HepG2 (cell line): ENCODE results near the gene PLAGL2. TPM values are rescaled to one million over a fixed set of nuclear protein-coding genes. Genes with fewer than 3 reads are reported as not detected.
A peak's percentile ranks its signal among the peaks of the same experiment; 100 is the strongest.

Source experiments
- BRD4 ChIP-seq: sonication (generic); formaldehyde crosslinking; IDR thresholded peaks from 2 replicates; pipeline ENCODE4 v1.4.0; 2020; ENCODE audit warnings: missing genetic modification reagents
- HMG20A ChIP-seq: IDR thresholded peaks from 2 replicates; pipeline ENCODE4 v1.6.1; 2016; ENCODE audit warnings: borderline replicate concordance
- MED8 ChIP-seq: sonication (generic); formaldehyde crosslinking; IDR thresholded peaks from 2 replicates; pipeline ENCODE4 v1.8.1; 2023; ENCODE audit warnings: mild to moderate bottlenecking, missing genetic modification reagents; ENCODE audit not compliant: insufficient replicate concordance
- NPAS2 ChIP-seq: sonication (generic); formaldehyde crosslinking; IDR thresholded peaks from 2 replicates; pipeline ENCODE4 v1.8.0; 2022; ENCODE audit warnings: mild to moderate bottlenecking, missing genetic modification reagents, borderline replicate concordance
- PTBP1 ChIP-seq: fragments of 200-400 bp; formaldehyde crosslinking; IDR thresholded peaks from 2 replicates; pipeline ENCODE4 v1.6.1; 2018; ENCODE audit warnings: low read length, low read depth; ENCODE audit not compliant: poor library complexity, severe bottlenecking
- REPIN1 ChIP-seq: sonication (generic); formaldehyde crosslinking; IDR thresholded peaks from 2 replicates; pipeline ENCODE4 v1.8.0; 2022; ENCODE audit warnings: missing genetic modification reagents, low read depth, mild to moderate bottlenecking, borderline replicate concordance
- SETDB1 ChIP-seq: sonication (generic); formaldehyde crosslinking; IDR thresholded peaks from 2 replicates; pipeline ENCODE4 v1.5.1; 2020; ENCODE audit warnings: missing genetic modification reagents, mild to moderate bottlenecking, borderline replicate concordance
- TAF15 ChIP-seq: fragments of 200-400 bp; formaldehyde crosslinking; IDR thresholded peaks from one replicate; pipeline ENCODE4 v1.6.1; 2018; ENCODE audit warnings: mild to moderate bottlenecking, low read depth, low read length; ENCODE audit not compliant: poor library complexity, severe bottlenecking
- TCF7L2 ChIP-seq: IDR thresholded peaks from 2 replicates; pipeline ENCODE4 v1.6.1; 2011; ENCODE audit warnings: mild to moderate bottlenecking, low read depth, low read length, moderate library complexity
- TGIF2 ChIP-seq: IDR thresholded peaks from 2 replicates; pipeline ENCODE4 v1.6.1; 2016; ENCODE audit warnings: control low read depth, missing compliant biosample characterization
- TOPORS ChIP-seq: sonication (generic); formaldehyde crosslinking; IDR thresholded peaks from 2 replicates; pipeline ENCODE4 v1.8.0; 2023; ENCODE audit warnings: mild to moderate bottlenecking, missing genetic modification reagents
- ZNF24 ChIP-seq: fragments of 450-650 bp; IDR thresholded peaks from 2 replicates; pipeline ENCODE4 v1.6.1; 2017; ENCODE audit warnings: antibody characterized with exemption, mild to moderate bottlenecking
- ZNF432 ChIP-seq: sonication (generic); formaldehyde crosslinking; IDR thresholded peaks from 2 replicates; pipeline ENCODE4 v1.5.0; 2020; ENCODE audit warnings: missing genetic modification reagents, mild to moderate bottlenecking, borderline replicate concordance
- ZNF546 ChIP-seq: sonication (generic); formaldehyde crosslinking; conservative IDR thresholded peaks from 2 replicates; pipeline ENCODE4 v1.8.1; 2023; ENCODE audit warnings: mild to moderate bottlenecking, missing genetic modification reagents
- ZNF639 ChIP-seq: conservative IDR thresholded peaks from 2 replicates; pipeline ENCODE4 v1.6.1; 2018; ENCODE audit warnings: missing genetic modification reagents
- ZNF709 ChIP-seq: sonication (generic); formaldehyde crosslinking; IDR thresholded peaks from 2 replicates; pipeline ENCODE4 v1.5.0; 2020; ENCODE audit warnings: mild to moderate bottlenecking, missing genetic modification reagents
- ZNF792 ChIP-seq: IDR thresholded peaks from 2 replicates; pipeline ENCODE4 v1.6.1; 2016
- polyA plus RNA-seq, 8 experiments: library from polyadenylated mRNA; depleted of rRNA in 3 of 8; stranded (reverse) in 7 of 8; unstranded in 1 of 8; fragments of >200 nt; fragmentation: Illumina TruSeq in 4 of 8; extraction: Trizol in 4 of 8; gene quantifications; 2 replicates each; pipeline versions ENCODE4 v1.2.1 to v1.2.3, GENCODE V29; 2011 to 2016; ENCODE audit warnings: low read depth in 4 of 8, missing spikeins in 1 of 8, mixed read lengths in 1 of 8; ENCODE audit not compliant: insufficient read depth in 1 of 8
- total RNA-seq, 5 experiments: library from RNA; depleted of rRNA; stranded (reverse); fragments of >200 nt; fragmentation: Illumina TruSeq; extraction: Trizol; gene quantifications; 2 replicates each; pipeline ENCODE4 v1.2.3, GENCODE V29; 2016; ENCODE audit warnings: low read depth in 1 of 5
- TF ChIP-seq, protein P1 (sequence below): sonication (generic); formaldehyde crosslinking; IDR thresholded peaks from 2 replicates; pipeline ENCODE4 v1.4.0; 2020; ENCODE audit warnings: missing genetic modification reagents
- TF ChIP-seq, protein P2 (sequence below): sonication (generic); formaldehyde crosslinking; IDR thresholded peaks from 2 replicates; pipeline ENCODE4 v1.5.1; 2020; ENCODE audit warnings: mild to moderate bottlenecking, missing genetic modification reagents, moderate library complexity
- TF ChIP-seq, protein P3 (sequence below): sonication (generic); formaldehyde crosslinking; IDR thresholded peaks from 2 replicates; pipeline ENCODE4 v1.4.0; 2020; ENCODE audit warnings: missing genetic modification reagents
- TF ChIP-seq, protein P4 (sequence below): sonication (generic); formaldehyde crosslinking; conservative IDR thresholded peaks from 2 replicates; pipeline ENCODE4 v1.4.0; 2020; ENCODE audit warnings: missing genetic modification reagents

The PLAGL2 gene
- total and polyA plus RNA-seq, 2 of the 13 experiments (the other 11 are each of a cell fraction or from before 2014, with no cell fraction given) = 15.2 to 15.3 TPM

- TF ChIP-seq, protein P1, sequence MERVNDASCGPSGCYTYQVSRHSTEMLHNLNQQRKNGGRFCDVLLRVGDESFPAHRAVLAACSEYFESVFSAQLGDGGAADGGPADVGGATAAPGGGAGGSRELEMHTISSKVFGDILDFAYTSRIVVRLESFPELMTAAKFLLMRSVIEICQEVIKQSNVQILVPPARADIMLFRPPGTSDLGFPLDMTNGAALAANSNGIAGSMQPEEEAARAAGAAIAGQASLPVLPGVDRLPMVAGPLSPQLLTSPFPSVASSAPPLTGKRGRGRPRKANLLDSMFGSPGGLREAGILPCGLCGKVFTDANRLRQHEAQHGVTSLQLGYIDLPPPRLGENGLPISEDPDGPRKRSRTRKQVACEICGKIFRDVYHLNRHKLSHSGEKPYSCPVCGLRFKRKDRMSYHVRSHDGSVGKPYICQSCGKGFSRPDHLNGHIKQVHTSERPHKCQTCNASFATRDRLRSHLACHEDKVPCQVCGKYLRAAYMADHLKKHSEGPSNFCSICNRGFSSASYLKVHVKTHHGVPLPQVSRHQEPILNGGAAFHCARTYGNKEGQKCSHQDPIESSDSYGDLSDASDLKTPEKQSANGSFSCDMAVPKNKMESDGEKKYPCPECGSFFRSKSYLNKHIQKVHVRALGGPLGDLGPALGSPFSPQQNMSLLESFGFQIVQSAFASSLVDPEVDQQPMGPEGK (CRISPR knock-in tag) = peak; percentile 54
- TF ChIP-seq TCF7L2 (no peak), TAF15 (peak; percentile 23), ZNF792 (peak; percentile 15; the same call in 1 of the 2 replicates), HMG20A (CRISPR knock-in tag) (no peak), ZNF709 (CRISPR knock-in tag) (peak; percentile 77), MED8 (peak; percentile 10), PTBP1 (peak; percentile 95), TGIF2 (CRISPR knock-in tag) (no peak; the same call in 1 of the 2 replicates), ZNF432 (CRISPR knock-in tag) (no peak), ZNF639 (CRISPR knock-in tag) (peak; percentile 99), SETDB1 (no peak), NPAS2 (CRISPR knock-in tag) (no peak), REPIN1 (CRISPR knock-in tag) (no peak), ZNF546 (CRISPR knock-in tag) (peak; percentile 55; the same call in 1 of the 2 replicates), ZNF24 (0 out of 2 replicates have a peak, but pooled peaks have one; percentile 58), TOPORS (CRISPR knock-in tag) (peak; percentile 75; the same call in 1 of the 2 replicates), BRD4 (CRISPR knock-in tag) (peak; percentile 79)
- TF ChIP-seq, protein P2, sequence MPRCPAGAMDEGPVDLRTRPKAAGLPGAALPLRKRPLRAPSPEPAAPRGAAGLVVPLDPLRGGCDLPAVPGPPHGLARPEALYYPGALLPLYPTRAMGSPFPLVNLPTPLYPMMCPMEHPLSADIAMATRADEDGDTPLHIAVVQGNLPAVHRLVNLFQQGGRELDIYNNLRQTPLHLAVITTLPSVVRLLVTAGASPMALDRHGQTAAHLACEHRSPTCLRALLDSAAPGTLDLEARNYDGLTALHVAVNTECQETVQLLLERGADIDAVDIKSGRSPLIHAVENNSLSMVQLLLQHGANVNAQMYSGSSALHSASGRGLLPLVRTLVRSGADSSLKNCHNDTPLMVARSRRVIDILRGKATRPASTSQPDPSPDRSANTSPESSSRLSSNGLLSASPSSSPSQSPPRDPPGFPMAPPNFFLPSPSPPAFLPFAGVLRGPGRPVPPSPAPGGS = peak; percentile 87
- TF ChIP-seq, protein P3, sequence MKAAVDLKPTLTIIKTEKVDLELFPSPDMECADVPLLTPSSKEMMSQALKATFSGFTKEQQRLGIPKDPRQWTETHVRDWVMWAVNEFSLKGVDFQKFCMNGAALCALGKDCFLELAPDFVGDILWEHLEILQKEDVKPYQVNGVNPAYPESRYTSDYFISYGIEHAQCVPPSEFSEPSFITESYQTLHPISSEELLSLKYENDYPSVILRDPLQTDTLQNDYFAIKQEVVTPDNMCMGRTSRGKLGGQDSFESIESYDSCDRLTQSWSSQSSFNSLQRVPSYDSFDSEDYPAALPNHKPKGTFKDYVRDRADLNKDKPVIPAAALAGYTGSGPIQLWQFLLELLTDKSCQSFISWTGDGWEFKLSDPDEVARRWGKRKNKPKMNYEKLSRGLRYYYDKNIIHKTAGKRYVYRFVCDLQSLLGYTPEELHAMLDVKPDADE (CRISPR knock-in tag) = peak; percentile 86
- TF ChIP-seq, protein P4, sequence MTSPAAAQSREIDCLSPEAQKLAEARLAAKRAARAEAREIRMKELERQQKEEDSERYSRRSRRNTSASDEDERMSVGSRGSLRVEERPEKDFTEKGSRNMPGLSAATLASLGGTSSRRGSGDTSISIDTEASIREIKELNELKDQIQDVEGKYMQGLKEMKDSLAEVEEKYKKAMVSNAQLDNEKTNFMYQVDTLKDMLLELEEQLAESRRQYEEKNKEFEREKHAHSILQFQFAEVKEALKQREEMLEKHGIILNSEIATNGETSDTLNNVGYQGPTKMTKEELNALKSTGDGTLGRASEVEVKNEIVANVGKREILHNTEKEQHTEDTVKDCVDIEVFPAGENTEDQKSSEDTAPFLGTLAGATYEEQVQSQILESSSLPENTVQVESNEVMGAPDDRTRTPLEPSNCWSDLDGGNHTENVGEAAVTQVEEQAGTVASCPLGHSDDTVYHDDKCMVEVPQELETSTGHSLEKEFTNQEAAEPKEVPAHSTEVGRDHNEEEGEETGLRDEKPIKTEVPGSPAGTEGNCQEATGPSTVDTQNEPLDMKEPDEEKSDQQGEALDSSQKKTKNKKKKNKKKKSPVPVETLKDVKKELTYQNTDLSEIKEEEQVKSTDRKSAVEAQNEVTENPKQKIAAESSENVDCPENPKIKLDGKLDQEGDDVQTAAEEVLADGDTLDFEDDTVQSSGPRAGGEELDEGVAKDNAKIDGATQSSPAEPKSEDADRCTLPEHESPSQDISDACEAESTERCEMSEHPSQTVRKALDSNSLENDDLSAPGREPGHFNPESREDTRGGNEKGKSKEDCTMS = no peak
Measured at GRCh38 chr20:32207626-32208498, at the start of gene PLAGL2, which contains the start of gene POFUT1 (continued).
